Lower leg skin (tissue), 3 donors: ENCODE results near the gene IPO11.

Source experiments
- POLR2A ChIP-seq, 2 donors: fragments of 450-650 bp; IDR thresholded peaks; one replicate each; pipeline ENCODE4 v1.6.1; 2016 to 2017; ENCODE audit warnings: antibody characterized with exemption in 2 of 2, mild to moderate bottlenecking in 1 of 2, moderate library complexity in 1 of 2
- TF ChIP-seq, protein P1 (sequence below), 3 donors: fragments of 450-650 bp; IDR thresholded peaks; one replicate each; pipeline ENCODE4 v1.5.1; 2016; ENCODE audit warnings: antibody characterized with exemption in 3 of 3, mild to moderate bottlenecking in 3 of 3, moderate library complexity in 2 of 3

DNA sequence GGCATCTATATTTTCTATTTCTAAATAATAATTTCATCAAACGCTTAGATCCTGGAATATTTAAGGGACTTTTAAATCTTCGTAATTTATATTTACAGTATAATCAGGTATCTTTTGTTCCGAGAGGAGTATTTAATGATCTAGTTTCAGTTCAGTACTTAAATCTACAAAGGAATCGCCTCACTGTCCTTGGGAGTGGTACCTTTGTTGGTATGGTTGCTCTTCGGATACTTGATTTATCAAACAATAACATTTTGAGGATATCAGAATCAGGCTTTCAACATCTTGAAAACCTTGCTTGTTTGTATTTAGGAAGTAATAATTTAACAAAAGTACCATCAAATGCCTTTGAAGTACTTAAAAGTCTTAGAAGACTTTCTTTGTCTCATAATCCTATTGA lies 167.2 kb downstream of the IPO11 start:
- no peak for TF ChIP-seq POLR2A (IDR thresholded peaks at IDR 0.05)
- TF ChIP-seq, protein P1, sequence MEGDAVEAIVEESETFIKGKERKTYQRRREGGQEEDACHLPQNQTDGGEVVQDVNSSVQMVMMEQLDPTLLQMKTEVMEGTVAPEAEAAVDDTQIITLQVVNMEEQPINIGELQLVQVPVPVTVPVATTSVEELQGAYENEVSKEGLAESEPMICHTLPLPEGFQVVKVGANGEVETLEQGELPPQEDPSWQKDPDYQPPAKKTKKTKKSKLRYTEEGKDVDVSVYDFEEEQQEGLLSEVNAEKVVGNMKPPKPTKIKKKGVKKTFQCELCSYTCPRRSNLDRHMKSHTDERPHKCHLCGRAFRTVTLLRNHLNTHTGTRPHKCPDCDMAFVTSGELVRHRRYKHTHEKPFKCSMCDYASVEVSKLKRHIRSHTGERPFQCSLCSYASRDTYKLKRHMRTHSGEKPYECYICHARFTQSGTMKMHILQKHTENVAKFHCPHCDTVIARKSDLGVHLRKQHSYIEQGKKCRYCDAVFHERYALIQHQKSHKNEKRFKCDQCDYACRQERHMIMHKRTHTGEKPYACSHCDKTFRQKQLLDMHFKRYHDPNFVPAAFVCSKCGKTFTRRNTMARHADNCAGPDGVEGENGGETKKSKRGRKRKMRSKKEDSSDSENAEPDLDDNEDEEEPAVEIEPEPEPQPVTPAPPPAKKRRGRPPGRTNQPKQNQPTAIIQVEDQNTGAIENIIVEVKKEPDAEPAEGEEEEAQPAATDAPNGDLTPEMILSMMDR (IDR thresholded peaks at IDR 0.05), result no peak
